ENCODE measurements around the gene PRRT1B.

Gene PRRT1B

DNA sequence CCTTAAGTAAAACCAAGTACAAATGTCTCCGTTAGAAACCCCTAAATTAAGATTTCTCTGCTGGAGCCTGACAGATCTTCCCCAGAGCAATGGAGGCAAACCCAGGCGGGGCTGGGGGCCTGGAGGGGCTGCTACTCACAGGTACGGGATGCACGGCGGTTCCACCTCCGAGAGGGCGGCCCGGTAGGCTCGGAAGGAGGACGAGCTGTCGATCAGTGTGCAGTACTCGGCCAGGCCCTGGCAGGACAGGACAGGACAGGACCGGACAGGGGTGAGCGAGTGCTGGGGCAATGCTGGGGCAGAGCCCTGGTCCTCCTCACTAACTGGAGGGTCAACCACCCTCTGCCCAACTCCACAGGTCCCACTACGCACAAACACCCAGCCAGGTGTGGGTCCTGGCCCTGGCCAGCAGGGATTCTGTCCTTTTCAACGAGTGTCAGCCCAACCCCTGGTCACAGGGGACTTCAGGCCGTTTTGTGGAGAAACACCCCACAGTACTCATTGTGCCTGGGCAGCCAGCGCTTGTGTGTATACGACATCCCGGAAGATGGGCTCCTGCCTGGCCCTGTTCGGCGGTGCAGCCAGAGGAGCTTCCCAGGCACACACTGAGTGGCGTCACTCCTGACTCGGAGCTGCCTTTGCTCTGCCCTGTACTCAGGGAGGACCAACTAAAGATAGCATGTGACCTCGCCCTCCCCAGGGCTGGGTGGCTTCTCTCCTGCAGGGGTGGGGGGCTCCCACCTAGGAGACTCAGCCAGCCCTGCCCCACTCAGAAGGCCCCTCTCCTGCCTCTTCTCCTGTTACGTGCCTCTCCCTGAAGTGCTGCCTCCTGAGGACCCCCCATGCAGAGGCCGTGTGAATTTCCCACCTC is 37.4 kb downstream of the PRRT1B start:
- no peak for DNase-seq

DNA sequence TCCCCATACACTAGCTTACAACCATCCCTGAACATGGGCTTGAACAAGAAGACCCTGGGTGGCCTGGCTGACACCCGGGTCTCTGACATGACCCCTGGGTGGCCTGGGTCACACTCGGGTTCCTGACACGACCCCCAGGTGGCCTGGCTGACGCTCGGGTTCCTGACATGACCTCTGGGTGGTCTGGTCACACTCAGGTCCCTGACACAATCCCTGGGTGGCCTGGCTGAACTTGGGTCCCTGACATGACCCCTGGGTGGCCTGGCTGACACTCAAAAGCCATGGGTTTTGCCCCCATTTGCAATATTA is 38.0 kb downstream of the PRRT1B start:
- no peak for DNase-seq

DNA sequence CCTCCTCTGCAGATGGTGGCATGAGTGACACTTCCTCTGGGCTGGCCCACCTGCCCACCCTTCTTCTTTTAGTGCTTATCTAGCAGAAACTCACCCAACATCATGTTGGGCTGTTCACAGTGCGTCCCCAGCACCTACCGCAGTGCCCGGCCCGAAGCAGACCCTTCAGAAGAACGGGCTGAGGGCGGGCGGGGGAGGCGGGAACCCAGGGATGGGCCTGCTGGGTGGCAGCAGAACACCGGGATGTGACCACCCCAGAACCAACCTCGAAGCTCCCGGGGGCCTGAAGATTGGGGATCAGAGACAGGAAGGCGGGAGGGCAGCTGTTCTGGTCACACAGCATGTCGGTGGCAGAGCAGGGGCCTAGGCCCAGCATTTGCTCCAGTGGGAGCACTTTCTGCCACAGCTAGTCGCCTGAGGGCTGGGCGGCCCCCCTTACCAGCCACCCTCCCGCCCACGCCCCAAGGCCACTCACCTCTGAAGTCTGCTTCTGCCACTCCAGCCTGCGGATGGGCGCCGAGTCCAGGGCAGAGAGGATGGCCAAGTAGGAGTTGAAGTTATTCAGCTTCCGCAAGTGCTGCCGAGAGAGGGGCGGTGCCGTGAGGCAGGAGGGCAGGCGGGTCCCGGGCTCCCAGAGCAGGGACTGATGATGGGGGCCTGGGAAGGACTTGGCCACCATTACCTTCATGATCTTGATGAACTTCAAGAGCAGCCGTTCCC is 38.7 kb downstream of the PRRT1B start:
- no peak for DNase-seq

DNA sequence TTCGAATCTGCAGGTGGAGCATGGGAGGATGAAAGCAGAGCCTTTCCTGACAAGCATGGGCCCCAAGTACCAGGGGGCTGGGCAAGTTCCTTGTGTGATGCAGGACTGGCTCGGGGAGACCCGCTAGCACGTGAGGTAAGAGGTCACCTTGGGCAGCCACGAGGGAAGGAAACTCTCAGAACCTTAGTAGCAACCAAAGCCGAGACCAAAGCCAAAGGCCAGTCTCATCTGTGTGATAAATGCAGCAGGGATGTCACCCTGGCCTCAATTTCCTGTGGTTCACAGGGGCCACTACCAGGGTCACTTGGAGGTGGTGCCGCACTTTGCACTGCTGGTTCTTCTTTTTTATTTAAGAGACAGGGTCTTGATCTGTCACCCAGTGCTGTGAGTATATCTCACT is 39.5 kb downstream of the PRRT1B start:
- DNase-seq, result no peak

DNA sequence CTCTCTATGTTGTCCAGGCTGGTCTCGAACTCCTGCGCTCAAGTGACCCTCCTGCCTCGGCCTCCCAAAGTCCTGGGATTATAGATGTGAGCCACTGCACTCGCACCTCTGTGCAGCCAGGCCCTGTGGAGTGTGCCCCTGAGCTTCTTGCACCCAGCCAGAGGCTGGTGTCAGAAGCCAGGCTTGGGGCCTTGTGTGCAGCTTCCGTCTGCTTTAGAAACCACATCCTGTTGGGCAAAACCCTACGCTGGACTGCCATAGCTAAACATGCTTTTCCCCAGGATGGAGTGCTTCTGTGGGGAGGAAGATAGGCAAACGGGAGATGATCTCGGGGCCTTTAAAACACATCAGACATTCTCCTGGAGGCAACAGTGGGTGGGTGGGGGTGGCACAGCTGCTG is 40.1 kb downstream of the PRRT1B start:
- DNase-seq, result no peak

DNA sequence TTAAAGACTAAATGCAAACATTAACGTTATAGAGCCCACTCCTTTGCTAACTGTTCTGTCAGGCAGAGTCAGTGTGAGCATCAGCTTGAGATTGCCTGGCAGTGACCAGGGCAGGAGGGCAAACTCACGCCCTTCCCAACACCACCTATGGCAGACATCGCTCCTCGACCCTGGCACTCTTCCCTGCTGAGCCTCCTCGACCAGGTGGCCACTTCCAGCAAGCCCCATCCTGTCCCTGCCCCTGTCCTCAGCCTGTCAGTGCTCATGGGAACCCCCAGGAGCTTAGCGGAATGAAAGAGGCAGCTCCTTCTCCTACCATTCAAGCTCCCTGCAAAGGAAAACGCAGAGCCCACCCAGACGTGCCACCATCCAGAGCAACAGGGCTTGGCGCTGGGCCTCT is 42.0 kb downstream of the PRRT1B start:
- no peak for DNase-seq

DNA sequence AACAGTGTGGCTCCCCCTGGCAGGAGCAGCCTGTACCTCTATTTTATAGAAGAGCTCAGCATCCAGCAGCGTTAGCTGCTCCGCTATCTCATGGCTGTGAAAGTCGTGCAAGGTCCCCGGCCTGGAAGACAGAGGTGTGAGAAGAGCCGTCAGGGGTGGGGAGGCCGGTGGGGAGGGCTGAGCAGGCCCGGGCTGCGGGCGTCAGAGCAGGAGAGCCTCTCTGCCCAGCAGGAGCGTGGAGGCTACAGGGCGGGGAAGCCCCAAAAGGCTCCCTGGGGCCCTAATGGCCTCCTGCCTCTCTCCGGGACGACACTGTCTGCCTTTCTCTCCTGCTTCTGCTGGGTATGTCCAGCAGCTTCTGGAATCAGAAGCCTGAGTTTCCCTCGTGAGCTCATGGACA is 42.6 kb downstream of the PRRT1B start:
- no peak for DNase-seq

DNA sequence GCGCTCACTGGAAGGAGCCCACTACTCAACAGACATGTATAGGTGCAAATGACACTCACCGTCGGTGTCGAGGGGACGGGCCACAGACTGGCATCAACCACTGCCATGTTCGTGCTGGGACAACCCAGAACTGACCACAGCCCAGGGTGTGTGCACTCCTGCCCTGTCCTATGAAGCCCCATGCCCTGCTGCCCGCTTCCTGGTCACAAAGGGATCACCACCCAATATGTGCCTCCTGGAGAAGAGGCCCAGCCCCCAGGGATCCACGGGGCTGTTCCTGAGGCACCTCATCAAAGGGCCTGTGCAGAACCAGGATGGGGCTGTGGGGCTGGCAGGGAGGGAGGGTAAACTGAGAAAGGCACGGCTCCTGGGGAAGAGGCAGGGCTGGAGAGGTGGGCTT is 43.1 kb downstream of the PRRT1B start:
- DNase-seq, result no peak

DNA sequence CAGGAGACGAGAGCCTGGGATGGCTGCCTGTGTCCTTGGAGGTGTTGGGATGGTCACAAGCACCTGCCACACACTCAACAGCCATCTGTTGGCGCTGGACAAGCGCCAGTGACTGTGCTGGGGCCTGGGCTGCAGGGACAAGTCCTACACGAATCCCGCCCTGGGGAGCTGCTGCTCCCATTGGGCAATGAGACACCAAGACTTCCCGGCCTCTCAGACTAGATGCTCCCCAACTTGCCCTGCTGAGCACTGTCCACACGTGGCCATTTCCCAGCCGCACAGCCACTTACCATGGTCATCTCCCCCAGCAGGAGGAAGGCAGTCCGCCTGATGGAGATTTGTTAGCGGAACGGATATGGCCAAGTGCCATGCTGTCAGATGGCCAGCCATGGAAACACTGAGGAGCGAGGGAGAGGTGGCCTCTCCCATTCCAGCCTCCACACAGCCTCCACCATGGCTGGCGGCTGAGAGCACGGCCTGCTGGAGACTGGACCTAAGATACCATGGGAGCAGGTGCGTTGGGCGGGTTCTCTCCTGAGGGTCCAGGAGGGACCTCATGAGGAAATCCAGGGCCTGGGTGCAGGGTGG is 43.9 kb downstream of the PRRT1B start:
- no peak for DNase-seq

DNA sequence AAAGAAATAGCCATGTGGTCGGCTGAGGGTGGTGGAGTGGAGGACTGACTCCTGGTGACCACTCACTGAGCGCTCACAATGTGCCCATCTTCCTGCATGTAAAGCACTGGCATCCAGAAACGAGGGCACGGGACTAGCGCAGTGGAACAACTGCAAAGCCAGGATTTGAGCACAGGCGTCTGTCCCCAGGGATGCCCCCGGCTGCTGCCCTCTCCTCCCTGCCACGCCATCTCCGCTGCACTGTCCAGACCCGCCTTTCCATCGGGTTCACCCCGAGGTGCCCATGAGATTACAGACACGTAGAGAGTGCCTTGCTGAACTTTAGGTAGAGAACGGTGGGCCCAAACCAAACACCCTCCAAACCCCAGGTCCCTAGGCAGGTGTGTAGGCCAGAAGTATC is 44.7 kb downstream of the PRRT1B start:
- DNase-seq, result no peak

DNA sequence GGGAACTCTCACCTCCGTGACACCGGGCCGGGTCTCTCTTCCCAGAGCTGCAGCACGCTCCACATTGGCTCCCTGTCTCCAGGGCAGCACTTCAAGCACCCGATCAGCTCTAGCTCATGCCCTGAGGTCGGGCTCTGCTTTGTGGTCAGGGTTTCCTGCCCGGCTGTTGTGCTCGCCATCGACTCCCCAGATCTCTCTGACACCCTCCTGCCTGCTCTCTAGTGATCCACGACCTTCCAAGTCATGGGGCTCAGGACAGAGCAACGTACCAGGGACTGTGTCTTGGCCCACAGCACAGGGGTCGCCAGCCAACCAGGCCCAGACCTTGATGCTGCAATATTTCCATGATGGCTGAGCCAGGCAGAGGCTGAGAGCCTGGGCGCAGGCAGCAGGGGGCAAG is 45.1 kb downstream of the PRRT1B start:
- DNase-seq, result no peak

DNA sequence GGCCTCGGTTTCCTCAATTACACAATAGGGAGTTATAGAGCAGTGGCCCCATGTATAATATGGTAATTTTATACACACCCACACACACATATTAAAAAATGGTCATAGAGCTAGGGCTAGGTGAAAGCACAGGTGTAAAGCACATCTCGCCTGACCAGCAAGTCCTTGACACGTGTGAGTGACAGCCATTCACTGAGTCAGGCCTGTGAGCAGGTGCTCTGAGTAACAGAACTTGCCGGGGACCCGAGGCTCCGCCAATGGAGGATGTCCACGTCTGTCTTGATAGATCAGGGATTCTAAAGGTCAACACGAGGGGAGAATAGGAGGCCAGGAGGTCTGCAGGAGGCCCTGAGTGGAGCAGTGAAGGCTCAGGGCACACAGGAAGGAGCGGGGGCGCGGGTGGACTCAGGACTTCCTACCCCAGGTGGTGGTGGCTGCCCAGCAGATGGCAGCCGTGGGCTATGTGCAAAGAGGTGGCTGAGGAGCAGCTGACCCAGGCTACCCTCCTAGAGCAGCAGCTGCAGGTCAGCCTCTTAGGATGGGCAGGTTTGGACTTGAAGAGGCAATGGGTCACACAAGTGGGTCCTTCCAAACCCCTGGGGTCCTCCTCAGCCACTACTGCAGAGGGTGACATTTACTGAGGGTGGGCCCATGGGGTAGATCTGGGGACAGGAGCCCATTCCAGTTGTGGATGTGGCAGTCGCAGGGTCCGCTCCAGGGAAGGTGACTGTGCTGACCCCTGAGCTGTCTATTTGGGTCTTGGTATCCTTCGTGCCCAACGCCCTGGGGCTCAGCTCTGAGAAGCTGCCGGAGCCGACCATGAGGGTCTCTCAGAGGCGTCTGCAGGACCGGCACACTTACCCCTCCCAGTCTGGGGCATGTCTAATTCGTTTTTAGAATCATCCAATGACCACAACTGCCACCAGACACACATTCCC is 45.9 kb downstream of the PRRT1B start:
- peak; percentile 56 for DNase-seq

DNA sequence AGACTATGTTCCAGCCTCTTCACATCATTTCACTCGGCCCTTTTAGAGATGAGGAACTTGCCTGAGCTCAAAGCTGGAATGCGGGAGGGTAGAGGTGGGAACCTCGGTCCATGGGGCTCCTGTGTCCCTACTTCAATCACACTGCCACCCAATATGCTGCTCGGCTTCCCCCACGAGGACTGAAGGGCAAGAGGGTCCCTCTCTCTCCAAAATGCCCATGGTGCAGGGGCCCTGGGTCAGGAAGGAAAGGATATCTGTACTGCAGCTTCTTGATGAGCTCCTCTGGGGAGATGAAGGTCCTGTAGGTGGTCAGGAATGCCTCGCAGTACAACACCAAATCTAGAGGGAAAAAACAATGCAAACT is 46.5 kb downstream of the PRRT1B start:
- DNase-seq, result no peak

DNA sequence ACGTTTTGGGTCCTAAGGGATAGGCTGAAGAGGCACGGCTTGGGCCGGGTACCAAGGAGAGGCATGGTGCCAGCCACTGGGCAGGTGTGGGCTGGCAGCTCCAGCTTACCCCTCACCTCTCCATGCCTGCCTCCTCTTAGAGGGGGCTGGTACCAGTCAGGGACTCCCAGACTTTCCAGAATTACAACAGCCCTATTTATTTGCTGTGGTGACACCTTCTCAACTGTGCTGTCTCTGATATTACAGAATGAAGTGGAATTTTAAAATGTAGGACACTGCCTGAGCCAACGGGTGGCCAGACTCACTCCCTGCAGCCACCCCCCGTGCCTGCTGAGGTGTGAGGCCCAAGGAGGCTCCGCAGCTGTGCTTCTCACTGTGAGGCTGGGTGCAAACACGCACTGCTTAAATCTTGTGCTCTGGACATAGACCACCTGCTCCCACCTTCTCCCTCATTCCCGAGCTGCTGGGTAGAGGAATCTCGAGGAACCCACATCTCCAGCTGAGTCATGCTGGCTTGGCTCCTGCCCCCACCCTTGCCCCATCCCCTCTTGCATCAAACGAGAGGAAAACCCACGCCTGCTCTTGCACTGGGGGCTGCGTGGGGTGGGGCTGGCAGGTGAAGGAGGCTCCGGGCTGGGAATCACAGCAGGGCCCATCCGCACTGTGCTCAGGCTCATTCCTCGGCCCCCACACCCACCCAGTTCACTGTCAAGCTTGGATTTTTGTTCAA is 47.9 kb downstream of the PRRT1B start:
- DNase-seq, result no peak

DNA sequence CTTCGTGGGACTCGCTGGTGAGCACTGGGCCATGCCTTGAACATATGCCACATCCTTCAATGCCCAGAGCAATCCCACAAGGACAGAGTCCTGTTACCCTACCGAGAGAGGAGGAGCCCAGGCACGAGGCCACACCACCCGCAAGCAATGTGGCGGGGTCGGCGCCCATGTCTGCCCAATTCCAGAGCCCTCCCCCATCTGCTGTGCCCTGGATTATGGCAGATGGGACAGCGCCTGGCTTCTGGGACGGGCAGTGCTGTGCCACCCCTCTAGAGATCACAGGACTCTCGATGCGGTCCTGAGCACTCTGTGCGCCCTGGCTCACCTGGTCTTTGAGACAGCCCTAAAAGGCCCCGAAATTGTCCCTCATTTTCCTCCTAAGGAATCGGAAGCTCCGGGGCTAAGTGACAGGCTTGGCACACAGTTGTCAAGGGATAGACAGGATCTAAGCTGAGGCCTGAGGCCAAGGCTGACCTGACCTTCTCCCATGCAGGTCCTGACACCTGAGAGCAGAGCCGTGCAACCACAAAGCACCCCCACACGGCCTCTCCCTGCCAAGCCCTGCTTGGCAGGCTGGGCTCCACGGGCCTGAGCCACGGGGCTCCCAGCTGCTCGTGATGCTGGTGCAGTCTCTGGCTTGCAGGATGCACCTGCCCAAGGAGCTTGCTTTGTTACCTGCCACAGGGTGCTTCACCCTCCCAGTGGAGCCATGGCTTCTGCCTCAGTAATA is 48.8 kb downstream of the PRRT1B start:
- no peak for DNase-seq

DNA sequence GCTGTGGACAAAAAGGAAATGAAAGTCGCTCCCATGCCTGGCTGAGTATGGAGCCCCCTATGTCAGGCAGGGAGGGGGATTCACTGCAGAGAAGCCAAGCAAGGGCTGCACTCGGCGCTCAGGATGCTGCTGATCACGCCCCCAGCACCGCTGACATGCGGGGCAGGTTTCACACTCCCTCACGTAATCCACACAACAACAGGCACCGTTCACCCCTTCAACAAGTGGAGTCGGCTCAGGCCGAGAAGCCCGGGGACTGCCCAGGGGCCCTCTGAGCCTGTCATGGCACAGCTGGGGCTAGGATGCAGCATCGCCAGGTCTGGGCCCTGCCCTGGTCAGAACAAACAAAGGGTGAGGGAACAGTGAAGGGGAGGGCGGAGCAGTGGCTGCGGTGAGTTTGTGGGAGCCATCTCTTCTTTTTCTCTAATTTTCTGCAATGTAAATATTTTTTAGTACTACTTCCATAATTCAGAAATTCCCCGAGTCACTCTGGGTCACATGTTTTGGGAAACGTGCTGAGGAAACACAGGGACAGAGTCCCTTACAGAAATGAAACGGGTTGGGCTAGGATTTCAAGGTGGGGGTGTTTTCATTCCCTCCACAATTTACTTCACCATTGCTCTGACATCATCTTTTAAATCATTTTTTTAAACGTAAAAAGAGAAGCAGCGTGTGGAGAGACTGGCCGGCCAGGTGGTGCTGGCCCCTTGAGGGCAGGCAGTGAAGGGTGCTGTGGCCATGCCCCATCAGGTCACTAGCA is 49.8 kb downstream of the PRRT1B start:
- DNase-seq, result no peak

DNA sequence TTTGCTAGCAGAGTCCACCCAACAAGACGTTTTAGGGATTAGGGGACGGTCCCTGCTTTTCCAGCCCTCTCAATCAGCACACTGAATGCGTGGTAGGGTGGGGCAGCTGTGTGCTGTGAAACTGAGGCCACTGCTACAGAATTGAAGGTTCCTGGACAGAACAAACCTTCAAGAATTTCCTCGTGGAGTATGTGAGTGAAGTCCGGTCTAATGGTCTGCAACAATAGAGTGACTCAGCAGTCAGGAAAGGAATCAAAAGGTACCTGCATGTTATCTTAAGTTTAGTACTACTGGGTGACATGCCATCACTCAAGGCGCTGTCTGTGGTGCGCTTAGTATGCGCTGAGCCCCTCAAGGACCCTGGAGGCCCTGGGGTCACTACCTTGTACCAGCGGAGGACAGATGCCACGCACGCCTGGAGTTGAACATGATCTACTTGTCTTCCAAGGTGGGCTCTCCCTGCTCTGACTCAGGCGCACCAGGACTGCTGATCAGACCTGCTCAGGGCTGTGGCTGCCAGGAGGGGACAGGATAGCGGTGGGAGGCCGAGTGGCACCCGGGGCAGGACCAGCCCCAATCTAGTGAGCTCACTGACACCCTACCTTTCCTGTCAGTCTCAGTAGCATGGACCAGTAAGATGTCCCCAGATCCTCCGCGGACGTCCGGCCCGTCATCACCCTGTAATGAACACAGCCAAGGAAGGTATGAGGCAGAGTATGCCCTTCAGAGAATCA is 50.5 kb downstream of the PRRT1B start:
- no peak for DNase-seq

DNA sequence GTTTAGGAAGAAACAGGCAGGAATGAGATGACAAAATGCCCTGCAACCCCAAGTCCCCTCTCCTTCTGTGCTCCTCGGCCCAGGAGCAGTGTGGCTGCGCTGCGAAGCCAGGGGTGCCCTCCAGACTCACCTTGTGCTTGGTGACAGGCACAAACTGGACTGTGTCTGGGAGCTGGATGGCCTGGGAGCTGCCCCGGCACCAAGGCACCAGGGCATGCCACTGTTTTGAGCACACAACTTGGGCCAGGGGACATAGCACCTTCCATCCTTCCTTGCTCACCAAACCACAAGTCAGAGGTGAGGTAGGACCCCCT is 51.1 kb downstream of the PRRT1B start:
- no peak for DNase-seq

DNA sequence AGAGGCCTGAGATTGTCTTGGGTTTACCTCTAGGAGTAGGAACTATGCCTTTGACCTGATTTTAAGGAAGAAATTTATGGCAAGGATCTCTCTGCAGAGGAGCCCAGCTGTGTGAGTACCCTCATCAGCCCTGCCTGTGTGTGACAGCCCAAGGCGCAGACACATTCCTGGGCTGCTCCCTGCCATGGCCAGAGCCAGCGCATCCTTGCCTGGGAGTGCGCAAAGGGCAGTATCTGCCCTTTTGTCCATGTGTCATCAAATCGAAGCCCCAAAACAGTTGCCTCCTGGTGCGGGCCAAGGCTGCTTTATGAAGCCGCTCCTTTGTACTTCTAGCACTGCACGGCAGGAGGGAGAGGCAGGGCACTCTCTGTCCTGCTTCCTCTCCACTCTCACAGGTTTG is 51.9 kb downstream of the PRRT1B start:
- DNase-seq, result no peak

DNA sequence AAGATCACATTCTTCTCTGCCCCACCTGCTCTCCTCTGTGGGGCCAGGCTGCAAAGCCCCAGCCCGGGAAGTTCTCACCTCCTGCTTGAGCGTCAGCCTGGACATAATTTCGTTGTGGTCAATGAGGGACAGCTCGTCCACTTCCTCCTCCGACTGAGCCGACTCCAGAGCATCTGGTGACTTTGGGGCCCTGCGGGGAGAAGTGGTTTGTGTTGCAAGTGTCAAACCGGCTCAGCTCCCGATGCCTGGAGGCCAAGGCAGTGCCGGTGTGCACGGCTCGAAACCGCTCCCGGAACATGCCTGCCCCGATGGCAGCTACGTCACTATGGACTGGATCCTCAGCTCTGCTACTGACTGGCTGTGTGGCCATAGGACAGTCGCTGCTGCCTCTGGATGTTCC is 52.8 kb downstream of the PRRT1B start:
- no peak for DNase-seq

Measured in NCI-H2171 (cell line).